ENCODE results near the gene ME2. TPM values are rescaled to one million over a fixed set of nuclear protein-coding genes. Genes with fewer than 3 reads are reported as not detected.

The ME2 gene
- total and polyA plus RNA-seq, 2 of the 8 experiments (the other 6 are each of a cell fraction or from before 2014, with no cell fraction given) = 54.7 to 66.9 TPM

DNA sequence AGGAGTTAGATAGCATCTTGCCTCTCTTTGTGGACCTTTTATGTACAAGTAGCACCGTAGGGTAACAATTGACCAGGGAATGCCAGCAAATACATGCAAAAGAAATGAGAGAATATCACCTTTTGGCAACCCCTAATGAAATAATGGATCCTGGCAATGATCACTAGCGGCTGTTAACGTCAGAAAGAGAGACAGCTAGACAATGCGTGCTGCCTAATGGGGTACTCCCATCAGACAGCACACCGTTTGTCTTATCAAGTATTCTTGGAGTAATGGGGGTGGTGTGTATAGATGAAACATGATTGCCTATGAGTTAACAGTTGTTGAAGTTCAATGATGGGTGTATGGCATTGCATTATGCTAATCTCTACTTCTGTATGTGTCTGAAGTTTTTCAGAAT, 90.5 kb downstream of the ME2 start (continued):
- no peak for TF ChIP-seq RBBP5 (IDR thresholded peaks at IDR 0.05; ENCODE audit: borderline replicate concordance, low read depth, low read length)
- TF ChIP-seq KDM1A (IDR thresholded peaks at IDR 0.05; ENCODE audit: borderline replicate concordance, low read length) = no peak
- TF ChIP-seq CBX5 (IDR thresholded peaks at IDR 0.05; ENCODE audit: low read depth, low read length) = no peak
- no peak for TF ChIP-seq EGR1 (IDR thresholded peaks at IDR 0.05; ENCODE audit: borderline replicate concordance, low read depth, low read length)

Data from H1 (cell line).